Cardiac fibroblast (primary cell): ENCODE measurements around the gene COL18A1.

Experiments
- DNase-seq, 2 donors: peaks; one replicate each; pipeline versions ENCODE4 v3.0.0 to v3.0.0-alpha.2; 2010; ENCODE audit warnings: low read depth in 2 of 2
- H3K4me3 ChIP-seq, 2 donors: replicated peaks in 1 of 2; 1 replicate in 1 of 2; 2 replicates in 1 of 2; pipeline ENCODE4 v1.5.1; 2011; ENCODE audit warnings: low read depth in 2 of 2, low read length in 2 of 2, mild to moderate bottlenecking in 2 of 2, moderate library complexity in 1 of 2
- TF ChIP-seq, protein P1 (sequence below): IDR thresholded peaks from one replicate; pipeline ENCODE4 v1.5.1; 2011; ENCODE audit warnings: low read depth, mild to moderate bottlenecking, low read length, inconsistent platforms

COL18A1 gene

GRCh38 chr21:45387506-45387905 is 17.5 kb upstream of the COL18A1 start:
- DNase-seq: no peak
- TF ChIP-seq, protein P1, sequence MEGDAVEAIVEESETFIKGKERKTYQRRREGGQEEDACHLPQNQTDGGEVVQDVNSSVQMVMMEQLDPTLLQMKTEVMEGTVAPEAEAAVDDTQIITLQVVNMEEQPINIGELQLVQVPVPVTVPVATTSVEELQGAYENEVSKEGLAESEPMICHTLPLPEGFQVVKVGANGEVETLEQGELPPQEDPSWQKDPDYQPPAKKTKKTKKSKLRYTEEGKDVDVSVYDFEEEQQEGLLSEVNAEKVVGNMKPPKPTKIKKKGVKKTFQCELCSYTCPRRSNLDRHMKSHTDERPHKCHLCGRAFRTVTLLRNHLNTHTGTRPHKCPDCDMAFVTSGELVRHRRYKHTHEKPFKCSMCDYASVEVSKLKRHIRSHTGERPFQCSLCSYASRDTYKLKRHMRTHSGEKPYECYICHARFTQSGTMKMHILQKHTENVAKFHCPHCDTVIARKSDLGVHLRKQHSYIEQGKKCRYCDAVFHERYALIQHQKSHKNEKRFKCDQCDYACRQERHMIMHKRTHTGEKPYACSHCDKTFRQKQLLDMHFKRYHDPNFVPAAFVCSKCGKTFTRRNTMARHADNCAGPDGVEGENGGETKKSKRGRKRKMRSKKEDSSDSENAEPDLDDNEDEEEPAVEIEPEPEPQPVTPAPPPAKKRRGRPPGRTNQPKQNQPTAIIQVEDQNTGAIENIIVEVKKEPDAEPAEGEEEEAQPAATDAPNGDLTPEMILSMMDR: no peak

GRCh38 chr21:45388011-45388521 is 16.9 kb upstream of the COL18A1 start:
- TF ChIP-seq, protein P1: no peak
- no peak overlapping the region for H3K4me3 ChIP-seq
- no peak for DNase-seq

More at GRCh38 chr21:45387506-45387905, 17.5 kb upstream of the COL18A1 start:
- no peak overlapping the region for H3K4me3 ChIP-seq

GRCh38 chr21:45388611-45389296 is 16.2 kb upstream of the COL18A1 start:
- H3K4me3 ChIP-seq: no peak overlapping the region
- TF ChIP-seq, protein P1: no peak
- no peak for DNase-seq

GRCh38 chr21:45390121-45390751 is 14.7 kb upstream of the COL18A1 start:
- H3K4me3 ChIP-seq: no peak overlapping the region
- TF ChIP-seq, protein P1: no peak
- DNase-seq: no peak

- no peak for DNase-seq
- H3K4me3 ChIP-seq: no peak overlapping the region
- TF ChIP-seq, protein P1: no peak
Measured at GRCh38 chr21:45390831-45391742, 13.9 kb upstream of the COL18A1 start.

- DNase-seq: no peak
- TF ChIP-seq, protein P1: no peak
- no peak overlapping the region for H3K4me3 ChIP-seq
Measured at GRCh38 chr21:45391743-45392572, 13.0 kb upstream of the COL18A1 start.
